HG02981 (cell line): Measurements from ENCODE around the gene KRTAP5-11.
"Not testable (repeated sequence)": the region's sequence is repeated elsewhere in the genome, so short reads cannot be mapped to it uniquely, and the experiment has no call there.

Experiments
- ATAC-seq: cut with Tn5 transposase; IDR thresholded peaks from one replicate; pipeline ENCODE4 v1.9.1; 2021; ENCODE audit warnings: mild to moderate bottlenecking, moderate library complexity; ENCODE audit not compliant: unreplicated experiment

KRTAP5-11 gene, protein sequence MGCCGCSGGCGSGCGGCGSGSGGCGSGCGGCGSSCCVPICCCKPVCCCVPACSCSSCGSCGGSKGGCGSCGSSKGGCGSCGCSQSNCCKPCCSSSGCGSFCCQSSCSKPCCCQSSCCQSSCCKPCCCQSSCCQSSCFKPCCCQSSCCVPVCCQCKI

DNA sequence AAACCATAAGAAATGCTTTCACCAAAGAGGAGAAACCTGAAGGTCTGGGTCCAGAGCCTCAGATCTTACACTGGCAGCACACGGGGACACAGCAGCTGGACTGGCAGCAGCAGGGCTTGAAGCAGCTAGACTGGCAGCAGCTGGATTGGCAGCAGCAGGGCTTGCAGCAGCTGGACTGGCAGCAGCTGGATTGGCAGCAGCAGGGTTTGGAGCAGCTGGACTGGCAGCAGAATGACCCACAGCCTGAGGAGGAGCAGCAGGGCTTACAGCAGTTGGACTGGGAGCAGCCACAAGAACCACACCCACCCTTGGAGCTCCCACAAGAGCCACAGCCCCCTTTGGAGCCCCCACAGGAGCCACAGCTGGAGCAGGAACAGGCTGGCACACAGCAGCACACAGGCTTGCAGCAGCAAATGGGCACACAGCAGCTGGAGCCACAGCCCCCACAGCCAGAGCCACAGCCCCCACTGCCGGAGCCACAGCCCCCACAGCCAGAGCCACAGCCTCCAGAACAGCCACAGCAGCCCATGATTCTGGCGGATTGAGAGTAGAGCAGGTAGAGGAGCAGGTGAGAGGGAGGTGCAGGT, at the start of gene KRTAP5-11:
Gene KRTAP5-11 (minus strand): TSS at position 567 of the 587 bp plus-strand sequence. CDS start 38 bp downstream, at position 529.
- no peak for ATAC-seq

DNA sequence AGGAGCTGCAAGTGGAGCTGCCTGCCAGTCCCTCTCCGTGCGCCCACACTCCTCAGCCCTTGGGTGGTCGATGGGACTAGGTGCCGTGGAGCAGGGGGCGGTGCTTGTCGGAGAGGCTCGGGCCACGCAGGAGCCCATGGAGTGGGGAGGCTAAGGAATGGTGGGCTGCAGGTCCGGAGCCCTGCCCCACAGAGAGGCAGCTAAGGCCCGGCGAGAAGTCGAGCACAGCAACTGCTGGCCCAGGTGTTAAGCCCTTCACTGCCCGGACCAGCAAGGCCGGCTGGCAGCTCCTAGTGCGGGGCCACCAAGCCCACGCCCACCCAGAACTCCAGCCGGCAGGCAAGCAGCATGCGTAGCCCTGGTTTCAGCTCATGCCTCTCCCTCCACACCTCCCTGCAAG, 48.9 kb upstream of the KRTAP5-11 start:
- not testable (repeated sequence) for ATAC-seq

DNA sequence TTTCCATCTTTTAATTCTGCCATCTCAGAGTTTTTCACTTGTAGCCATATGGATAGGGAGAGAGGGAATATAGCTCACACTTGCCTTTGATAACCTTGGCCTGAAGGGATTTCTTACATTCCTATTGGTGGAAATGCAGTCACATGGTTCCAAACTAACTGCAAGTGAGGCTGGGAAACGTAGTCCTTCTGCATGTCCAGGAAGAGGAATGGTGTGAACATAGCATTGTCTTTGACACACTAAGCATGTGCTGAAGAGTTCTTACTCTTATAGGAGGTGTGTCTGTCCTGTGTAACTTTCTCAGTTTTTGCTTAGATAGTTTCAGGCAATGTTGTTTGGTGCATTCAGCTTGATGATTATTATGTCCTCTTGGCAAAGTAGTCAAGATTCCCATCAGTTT, 47.4 kb upstream of the KRTAP5-11 start:
- not testable (repeated sequence) for ATAC-seq

DNA sequence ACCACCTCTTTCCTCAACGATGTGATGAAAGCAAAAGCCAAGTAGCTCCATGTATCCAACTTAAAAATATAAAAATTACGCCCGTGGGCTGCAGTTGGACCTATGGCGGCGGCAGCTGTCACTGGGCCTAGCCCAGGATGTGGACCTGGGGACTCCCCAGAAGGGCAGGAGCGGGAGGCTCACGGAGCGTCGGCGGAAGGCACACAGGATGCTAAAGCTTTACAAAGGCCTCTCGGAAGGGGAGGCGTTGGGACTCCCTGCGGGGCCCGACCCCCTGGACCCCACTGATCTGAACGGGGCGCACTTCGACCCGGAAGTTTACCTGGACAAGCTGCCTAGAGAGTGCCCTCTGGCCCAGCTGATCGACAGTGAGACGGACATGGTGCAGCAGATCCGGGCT, 46.3 kb upstream of the KRTAP5-11 start:
- ATAC-seq: not testable (repeated sequence)

DNA sequence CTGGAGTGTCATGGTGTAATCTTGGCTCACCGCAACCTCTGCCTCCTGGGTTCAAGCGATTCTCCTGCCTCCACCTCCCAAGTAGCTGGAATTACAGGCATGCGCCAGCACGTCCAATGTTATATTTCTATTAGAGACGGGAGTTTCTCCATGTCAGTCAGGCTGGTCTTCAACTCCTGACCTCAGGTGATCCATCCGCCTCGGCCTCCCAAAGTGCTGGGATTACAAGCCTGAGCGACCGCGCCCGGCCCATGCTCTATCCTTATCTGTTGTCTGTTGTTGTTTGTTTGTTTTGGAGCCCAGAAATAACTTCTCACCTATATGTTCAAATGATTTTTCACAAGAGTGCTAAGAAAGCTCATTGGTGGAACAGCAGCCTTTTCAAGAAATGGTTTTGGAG, 40.6 kb upstream of the KRTAP5-11 start:
- ATAC-seq: not testable (repeated sequence)

DNA sequence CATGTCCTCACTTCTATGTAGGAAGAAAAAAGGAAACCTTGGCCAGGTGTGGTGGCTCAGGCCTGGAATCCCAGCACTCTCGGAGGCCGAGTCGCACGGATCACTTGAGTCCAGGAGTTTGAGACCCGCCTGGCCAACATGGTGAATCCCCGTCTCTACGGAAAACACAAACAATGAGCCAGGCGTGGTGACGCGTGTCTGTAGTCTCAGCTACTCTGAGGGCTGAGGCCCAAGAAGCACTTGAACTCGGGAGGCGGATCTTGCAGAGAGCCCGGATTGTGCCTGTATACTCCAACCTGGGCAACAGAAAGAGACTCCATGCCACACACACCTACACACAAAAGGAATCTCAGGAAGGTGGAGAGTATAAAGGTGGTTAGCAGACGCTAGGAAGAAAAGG, 39.9 kb upstream of the KRTAP5-11 start:
- ATAC-seq: not testable (repeated sequence)

DNA sequence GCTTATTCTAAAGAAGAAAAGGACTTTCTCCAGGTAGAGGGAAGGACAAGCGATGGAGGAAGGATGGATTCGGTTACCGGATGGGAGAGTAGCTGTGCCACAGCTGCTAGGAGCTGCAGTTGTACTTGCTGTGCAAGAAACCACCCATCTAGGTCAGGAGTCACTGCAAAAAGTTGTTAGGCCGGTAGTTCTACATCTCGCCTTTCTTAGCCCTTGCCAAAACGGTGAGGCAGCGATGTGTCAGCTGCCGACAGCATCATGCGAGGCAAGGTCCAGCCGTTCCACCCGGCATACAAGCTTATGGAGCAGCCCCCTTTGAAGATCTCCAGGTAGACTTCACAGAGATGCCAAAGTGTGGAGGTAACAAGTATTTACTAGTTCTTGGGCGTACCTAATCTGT, 32.3 kb upstream of the KRTAP5-11 start:
- ATAC-seq: not testable (repeated sequence)

DNA sequence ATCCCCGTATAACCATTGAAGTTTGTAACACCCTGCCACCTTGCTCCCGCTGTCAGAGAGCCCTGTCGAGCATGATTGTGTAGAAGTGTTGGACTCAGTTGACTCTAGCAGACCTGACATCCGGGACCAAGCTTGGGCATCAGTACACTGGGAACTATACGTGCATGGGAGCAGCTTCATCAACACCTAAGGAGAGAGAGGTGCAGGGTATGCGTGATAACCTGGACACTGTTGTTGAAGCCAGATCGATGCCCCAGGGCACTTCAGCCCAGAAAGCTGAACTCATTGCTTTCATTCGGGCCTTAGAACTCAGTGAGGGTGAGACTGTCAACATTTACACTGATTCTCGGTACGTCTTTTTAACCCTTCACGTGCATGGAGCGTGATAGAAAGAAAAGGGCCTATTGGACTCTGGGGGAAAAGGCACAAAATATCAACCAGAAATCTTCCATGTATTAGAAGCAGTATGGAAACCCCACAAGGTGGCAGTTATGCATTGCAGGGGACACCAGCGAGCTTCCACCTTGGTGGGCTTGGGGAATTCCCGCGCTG, 31.8 kb upstream of the KRTAP5-11 start:
- ATAC-seq: not testable (repeated sequence)

DNA sequence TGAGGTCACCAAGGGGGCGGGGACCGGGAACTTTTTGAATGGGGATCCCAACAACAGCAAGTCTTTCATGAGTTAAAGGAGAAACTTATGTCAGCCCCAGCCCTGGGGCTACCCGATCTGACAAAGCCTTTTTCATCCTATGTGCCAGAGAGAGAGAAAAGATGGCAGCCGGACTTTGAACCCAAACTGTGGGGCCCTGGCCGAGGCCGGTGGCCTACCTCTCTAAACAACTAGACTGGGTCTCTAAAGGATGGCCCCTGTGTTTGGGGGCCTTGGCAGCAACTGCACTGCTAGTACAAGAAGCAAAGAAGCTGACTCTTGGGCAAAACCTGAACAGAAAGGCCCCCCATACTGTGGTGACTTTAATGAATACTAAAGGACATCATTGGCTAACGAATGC, 31.3 kb upstream of the KRTAP5-11 start:
- ATAC-seq: not testable (repeated sequence)

DNA sequence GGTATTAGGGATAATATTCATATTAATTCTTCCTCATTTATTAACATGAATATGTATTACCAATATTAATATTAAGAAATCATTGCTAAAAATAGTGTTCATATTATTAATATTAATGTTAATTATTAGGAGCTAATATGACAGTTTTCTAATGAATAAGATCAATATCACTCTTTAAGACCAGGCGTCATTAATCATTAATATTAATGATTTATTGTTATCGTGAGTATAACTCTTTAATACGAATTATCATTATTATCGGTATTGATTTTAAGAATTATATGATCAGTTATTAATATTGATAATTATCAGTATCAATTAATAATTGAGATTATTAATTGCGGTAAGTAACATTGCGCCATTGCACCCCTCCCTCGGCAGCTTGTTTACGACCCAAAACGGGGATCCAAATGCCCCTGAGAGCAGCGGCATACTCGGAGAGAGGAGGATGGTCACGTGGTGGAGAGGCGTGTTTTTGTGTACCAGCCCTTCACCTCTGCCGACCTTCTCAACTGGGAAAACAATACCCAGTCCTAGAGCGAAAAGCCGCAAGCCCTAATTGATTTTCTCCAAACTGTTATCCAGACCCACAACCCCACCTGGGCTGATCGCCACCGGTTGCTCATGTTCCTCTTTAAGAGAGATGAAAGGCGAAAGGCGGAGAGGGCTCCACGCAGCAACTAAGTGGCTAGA, 28.7 kb upstream of the KRTAP5-11 start:
- ATAC-seq: not testable (repeated sequence)

DNA sequence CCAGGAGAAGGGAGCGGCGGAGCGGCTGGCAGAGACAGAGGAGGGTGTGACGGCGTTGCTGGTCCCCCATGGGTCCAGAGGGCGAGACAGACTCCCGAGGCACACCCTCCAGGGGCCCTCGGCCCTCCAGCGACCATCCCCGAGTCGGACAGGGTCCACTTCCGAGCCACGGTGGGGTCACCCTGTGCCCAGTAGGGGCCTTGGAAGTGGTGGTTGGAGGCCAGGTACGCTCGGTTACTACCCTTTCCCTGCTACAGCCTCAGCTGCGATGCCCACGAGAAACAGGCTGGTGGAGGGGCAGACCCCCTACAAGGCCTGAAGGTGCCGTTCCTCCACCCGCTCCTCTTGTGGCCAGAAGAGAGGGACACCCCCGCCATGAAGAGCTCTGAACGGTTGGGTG, 25.6 kb upstream of the KRTAP5-11 start:
- ATAC-seq: not testable (repeated sequence)

DNA sequence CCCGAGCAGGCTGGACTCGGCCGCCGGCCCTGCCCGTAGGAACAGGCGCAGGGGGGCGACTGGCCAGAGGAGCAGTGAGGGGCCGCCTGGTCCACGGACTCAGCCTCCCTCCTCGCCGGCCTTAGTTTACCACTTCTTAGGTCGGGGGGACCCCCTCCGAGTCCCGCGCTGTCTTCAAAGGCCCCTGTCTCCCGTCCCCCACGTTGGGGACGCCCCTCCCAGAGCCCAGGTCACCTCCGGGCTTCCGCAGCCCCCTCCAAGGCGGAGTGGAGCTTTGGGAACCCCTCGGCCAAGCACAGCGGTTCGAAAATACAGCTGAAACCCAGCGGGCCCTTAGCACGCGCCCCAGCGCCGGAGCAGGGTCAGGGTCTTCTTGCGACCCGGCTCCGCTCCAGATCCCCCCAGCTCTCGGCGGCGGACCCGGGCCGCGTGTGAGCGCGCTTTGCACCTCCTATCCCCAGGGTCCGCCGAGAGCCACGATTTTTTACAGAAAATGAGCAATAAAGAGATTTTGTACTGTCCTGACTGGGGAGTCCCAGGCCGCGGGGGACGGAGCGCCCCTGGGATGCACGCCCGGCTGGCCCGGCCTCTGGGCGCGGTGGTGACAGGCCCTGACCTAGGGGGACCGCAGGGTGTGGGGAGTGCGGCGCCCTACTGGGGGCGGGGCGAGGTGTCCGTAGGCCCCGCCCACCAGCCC, 25.0 kb upstream of the KRTAP5-11 start:
- not testable (repeated sequence) for ATAC-seq

DNA sequence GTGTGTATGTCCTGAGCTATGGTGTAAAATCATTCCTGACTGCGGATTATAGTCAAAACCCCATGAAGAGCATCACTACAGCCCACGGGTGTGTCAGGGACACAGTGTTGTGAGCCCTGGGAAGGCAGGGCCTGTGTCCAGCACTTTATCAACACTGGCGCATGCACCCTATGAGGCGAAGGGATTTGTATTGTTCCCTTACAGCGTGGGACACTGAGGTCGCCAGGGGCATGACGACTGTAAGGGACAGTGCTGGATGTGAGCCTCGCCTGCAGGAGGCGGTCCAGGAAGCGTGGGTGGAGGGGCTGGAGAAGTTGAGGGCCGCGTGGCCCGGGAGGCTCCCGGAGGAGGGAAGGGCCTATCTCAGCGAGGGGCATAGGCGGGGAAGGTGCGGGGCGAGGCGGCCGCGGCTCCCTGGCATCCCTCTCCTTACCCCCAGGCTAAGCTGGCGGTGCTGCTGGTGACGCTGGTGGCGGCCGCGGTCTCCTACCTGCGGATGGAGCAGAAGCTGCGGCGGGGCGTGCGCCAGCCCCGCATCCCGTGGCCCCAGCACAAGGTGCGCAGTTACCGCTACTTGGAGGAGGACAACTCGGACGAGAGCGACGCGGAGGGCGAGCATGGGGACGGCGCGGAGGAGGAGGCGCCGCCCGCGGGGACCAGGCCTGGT, 24.3 kb upstream of the KRTAP5-11 start:
- not testable (repeated sequence) for ATAC-seq

DNA sequence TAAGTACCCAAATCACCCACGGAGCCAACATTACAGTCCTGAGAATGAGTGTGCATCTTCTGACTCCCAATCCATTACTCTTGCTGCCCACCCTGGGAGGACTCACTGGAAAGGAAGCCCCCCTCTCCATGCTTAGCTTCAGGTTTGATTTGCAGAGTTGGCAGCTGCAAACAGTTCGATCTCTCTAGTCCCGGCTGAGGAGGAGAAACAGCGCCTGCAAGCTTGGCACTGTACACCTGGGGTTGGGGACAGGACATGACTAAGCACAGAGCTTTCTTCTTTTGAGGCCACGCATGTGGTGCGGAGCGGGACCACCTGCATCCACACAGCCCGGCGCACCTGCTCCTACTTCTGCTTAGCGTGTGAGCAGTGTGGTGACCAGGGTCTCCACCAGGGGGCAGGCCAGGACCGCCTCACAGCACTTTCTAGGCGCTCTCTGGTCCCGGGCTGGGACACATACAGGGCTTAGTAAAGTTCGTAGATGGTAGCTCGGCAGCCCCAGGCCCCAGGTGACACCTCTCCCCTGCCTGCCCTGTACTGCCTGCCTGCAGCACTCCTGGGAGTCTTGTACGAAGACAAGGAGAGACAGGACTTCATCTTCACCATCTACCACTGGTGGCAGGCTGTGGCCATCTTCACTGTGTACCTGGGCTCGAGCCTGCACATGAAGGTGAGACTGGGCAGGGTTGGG, 22.3 kb upstream of the KRTAP5-11 start:
- ATAC-seq: not testable (repeated sequence)

DNA sequence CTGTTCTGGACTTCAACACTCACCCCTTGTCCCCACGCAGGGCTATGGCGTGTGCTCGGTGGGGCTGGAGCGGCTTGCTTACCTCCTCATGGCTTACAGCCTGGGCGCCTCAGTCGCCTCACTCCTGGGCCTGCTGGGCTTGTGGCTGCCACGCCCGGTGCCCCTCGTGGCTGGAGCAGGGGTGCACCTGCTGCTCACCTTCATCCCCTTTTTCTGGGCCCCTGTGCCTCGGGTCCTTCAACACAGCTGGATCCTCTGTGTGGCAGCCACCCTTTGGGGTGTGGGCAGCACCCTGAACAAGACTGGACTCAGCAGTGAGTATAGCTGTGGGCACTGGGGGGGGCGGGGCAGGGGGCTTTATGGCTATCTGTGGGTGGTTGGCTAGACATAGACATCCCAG, 20.5 kb upstream of the KRTAP5-11 start:
- not testable (repeated sequence) for ATAC-seq

DNA sequence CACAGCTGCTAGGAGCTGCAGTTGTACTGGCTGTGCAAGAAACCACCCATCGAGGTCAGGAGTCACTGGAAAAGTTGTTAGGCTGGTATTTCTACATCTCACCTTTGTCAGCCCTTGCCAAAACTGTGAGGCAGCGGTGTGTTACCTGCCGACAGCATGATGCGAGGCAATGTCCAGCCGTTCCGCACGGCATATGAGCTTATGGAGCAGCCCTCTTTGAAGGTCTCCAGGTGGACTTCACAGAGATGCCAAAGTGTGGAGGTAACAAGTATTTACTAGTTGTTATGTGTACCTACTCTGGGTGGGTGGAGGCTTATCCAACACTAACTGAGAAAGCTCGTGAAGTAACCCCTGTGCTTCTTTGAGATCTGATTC, 6.9 kb upstream of the KRTAP5-11 start:
- not testable (repeated sequence) for ATAC-seq

DNA sequence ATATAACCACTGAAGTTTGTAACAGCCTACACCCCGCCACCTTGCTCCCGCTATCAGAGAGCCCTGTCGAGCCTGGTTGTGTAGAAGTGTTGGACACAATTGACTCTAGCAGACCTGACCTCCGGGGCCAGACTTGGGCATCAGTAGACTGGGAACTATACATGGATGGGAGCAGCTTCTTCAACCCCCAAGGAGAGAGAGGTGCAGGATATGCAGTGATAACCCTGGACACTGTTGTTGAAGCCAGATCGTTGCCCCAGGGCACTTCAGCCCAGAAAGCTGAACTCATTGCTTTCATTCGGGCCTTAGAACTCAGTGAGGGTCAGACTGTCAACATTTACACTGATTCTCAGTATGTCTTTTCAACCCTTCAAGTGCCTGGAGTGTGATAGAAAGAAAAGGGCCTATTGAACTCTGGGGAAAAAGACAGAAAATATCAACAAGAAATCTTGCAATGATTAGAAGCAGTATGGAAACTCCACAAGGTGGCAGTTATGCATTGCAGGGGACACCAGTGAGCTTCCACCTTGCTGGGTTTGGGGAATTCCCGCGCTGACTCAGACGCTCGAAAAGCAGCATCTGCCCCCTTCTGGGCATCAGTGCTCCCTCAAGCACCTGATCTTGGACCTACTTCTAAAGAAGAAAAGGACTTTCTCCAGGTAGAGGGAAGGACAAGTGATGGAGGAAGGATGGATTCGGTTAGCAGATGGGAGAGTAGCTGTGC, 6.3 kb upstream of the KRTAP5-11 start:
- not testable (repeated sequence) for ATAC-seq

DNA sequence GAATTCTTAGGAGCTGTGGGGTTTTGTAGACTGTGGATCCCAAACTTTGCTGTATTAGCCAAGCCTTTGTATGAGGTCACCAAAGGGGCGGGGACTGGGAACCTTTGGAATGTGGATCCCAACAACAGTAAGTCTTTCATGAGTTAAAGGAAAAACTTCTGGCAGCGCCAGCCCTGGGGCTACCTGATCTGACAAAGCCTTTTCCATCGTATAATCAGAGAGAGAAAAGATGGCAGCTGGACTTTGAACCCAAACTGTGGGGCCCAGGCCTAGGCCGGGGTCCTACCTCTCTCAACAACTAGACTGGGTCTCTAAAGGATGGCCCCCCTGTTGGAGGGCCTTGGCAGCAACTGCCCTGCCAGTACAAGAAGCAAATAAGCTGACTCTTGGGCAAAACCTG, 5.6 kb upstream of the KRTAP5-11 start:
- ATAC-seq: not testable (repeated sequence)

DNA sequence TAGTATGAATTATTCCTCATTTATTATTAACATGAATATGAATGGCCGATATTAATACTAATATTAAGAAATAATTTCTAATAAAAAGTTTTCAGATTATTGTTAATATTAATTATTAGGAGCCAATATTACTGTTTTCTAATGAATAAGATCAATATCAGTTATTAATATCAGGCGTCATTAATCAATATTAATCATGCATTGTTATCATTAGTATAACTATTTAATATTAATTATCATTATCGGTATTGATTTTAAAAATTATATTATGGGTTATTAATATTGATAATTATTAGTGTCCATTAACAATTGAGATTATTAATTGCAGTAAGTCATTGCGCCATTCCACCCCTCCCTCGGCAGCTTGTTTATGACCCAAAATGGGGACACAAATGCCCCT, 3.0 kb upstream of the KRTAP5-11 start:
- not testable (repeated sequence) for ATAC-seq
